Vagina (tissue), 2 donors: ENCODE data around the gene CREB5.

ENCODE experiments used
- POLR2AphosphoS5 ChIP-seq, 2 donors: sonication (generic); formaldehyde crosslinking; IDR thresholded peaks; one replicate each; pipeline ENCODE4 v1.9.0; 2017; ENCODE audit warnings: antibody characterized with exemption in 2 of 2, mild to moderate bottlenecking in 2 of 2, low read depth in 1 of 2; ENCODE audit not compliant: insufficient read depth in 1 of 2
- TF ChIP-seq, protein P1 (sequence below), 3 experiments: fragments of 450-650 bp in 2 of 3; fragments of 200-600 bp in 1 of 3; sonication (generic) in 1 of 3; IDR thresholded peaks; one replicate each; pipeline ENCODE4 v1.5.1; 2017 to 2019; ENCODE audit warnings: antibody characterized with exemption in 3 of 3, mild to moderate bottlenecking in 2 of 3, moderate library complexity in 2 of 3

- TF ChIP-seq POLR2AphosphoS5 (IDR thresholded peaks at IDR 0.05; ENCODE audit: insufficient read depth in 1 of 2, low read depth in 1 of 2): no peak
- TF ChIP-seq, protein P1, sequence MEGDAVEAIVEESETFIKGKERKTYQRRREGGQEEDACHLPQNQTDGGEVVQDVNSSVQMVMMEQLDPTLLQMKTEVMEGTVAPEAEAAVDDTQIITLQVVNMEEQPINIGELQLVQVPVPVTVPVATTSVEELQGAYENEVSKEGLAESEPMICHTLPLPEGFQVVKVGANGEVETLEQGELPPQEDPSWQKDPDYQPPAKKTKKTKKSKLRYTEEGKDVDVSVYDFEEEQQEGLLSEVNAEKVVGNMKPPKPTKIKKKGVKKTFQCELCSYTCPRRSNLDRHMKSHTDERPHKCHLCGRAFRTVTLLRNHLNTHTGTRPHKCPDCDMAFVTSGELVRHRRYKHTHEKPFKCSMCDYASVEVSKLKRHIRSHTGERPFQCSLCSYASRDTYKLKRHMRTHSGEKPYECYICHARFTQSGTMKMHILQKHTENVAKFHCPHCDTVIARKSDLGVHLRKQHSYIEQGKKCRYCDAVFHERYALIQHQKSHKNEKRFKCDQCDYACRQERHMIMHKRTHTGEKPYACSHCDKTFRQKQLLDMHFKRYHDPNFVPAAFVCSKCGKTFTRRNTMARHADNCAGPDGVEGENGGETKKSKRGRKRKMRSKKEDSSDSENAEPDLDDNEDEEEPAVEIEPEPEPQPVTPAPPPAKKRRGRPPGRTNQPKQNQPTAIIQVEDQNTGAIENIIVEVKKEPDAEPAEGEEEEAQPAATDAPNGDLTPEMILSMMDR (IDR thresholded peaks at IDR 0.05): no peak
These were observed 132.3 kb downstream of the CREB5 start for GRCh38 chr7:28544453-28545117.
